Gastrocnemius medialis (tissue), 4 donors: ENCODE measurements around the gene ADGRF4.

Experiments used
- CTCF ChIP-seq, 5 experiments: fragments of 450-650 bp in 3 of 5; fragments of 200-600 bp in 2 of 5; sonication (generic) in 2 of 5; IDR thresholded peaks in 4 of 5; conservative IDR thresholded peaks in 1 of 5; 1 replicate in 4 of 5; 2 replicates in 1 of 5; pipeline ENCODE4 v1.5.1; 2016 to 2019; ENCODE audit warnings: antibody characterized with exemption in 5 of 5, mild to moderate bottlenecking in 3 of 5, moderate library complexity in 3 of 5
- POLR2A ChIP-seq, 2 donors: fragments of 450-650 bp; IDR thresholded peaks; one replicate each; pipeline ENCODE4 v1.6.1; 2017; ENCODE audit warnings: antibody characterized with exemption in 2 of 2, mild to moderate bottlenecking in 2 of 2, moderate library complexity in 2 of 2

GRCh38 chr6:47749757-47750156 lies 51.4 kb downstream of the ADGRF4 start:
- TF ChIP-seq CTCF (IDR thresholded peaks at IDR 0.05 in 4 of 5, conservative IDR thresholded peaks at IDR 0.05 in 1 of 5), result no peak
- TF ChIP-seq POLR2A (IDR thresholded peaks at IDR 0.05), result no peak
